SK-N-SH (cell line): Measurements from ENCODE around the gene DCANP1.

Experiments
- CTCF ChIP-seq: fragments of 200-600 bp; sonication (generic); IDR thresholded peaks from 2 replicates; pipeline ENCODE4 v1.6.1; 2017; ENCODE audit warnings: antibody characterized with exemption, mild to moderate bottlenecking, moderate library complexity
- POLR2AphosphoS5 ChIP-seq: IDR thresholded peaks from 2 replicates; pipeline ENCODE4 v1.6.1; 2012; ENCODE audit warnings: low read depth, low read length
- TAF1 ChIP-seq: IDR thresholded peaks from 2 replicates; pipeline ENCODE4 v1.6.1; 2012; ENCODE audit warnings: low read depth, mild to moderate bottlenecking, low read length, moderate library complexity, borderline replicate concordance
- TEAD4 ChIP-seq: IDR thresholded peaks from 2 replicates; pipeline ENCODE4 v1.4.0; 2012; ENCODE audit warnings: mild to moderate bottlenecking, borderline replicate concordance; ENCODE audit not compliant: insufficient read depth

- no peak for TF ChIP-seq TAF1
- TF ChIP-seq TEAD4 = no peak
- no peak for TF ChIP-seq CTCF
- TF ChIP-seq POLR2AphosphoS5 = no peak
Observed at GRCh38 chr5:135482381-135482933, 35.3 kb upstream of the DCANP1 start.
